ENCODE data around the gene IL34. TPM values are rescaled to one million over a fixed set of nuclear protein-coding genes. Genes with fewer than 3 reads are reported as not detected.

Gene IL34
- total RNA-seq, 2 donors from 2014 or later: 3.0 to 5.6 TPM

DNA sequence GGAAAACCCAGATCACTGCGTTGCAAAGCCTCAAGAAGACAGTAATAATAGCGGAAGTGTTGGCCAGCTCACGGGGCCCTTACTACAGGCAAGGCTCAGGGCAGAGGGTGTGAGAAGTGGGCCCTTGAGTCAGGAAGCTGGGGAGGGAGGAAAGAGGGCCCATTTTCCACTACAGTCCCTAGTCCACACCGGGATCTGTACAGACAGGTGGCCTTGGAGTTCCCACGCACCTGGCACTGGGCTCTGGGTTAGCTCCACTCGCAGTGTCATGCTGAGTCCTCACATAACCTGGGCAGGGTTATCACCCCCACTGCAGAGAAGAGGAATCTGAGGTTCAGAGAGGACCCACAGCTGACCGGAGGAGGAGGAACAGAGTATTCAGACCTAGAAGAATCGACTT is 56.3 kb downstream of the IL34 start:
- Mint-ChIP-seq H3K27me3 (ENCODE audit: insufficient read depth) (no peaks in the 10 kb centered on the region), H3K4me3 (no peak overlapping the region), H3K4me1 (no peaks in the 10 kb centered on the region), H3K36me3 (ENCODE audit: low read depth) (peaks cover 5% of the 10 kb centered on the region), H3K9me3 (no peaks in the 10 kb centered on the region), H3K27ac (peak overlapping the region; percentile 55)
- DNase-seq: no peak
- peaks cover 3% of the 10 kb centered on the region for H3K36me3 ChIP-seq (ENCODE audit: control insufficient read depth, insufficient read depth, low read length)
- no peak overlapping the region for H3K4me3 ChIP-seq (ENCODE audit: low read length)
- H3K27me3 ChIP-seq (ENCODE audit: control insufficient read depth, insufficient read depth, low read length, poor library complexity, severe bottlenecking): no peaks in the 10 kb centered on the region
- no peak overlapping the region for H3K9ac ChIP-seq (ENCODE audit: extremely low read depth, low read length, poor library complexity, severe bottlenecking)
- H3K27ac ChIP-seq (ENCODE audit: low read depth, low read length): peak overlapping the region; percentile 77
- 91 to 100% methylated on average over 2 to 8 of the region's 8 CpGs for WGBS, 2 experiments (ENCODE audit: insufficient coverage in 1 of 2, insufficient read length in 1 of 2)
- H3K4me1 ChIP-seq (ENCODE audit: control insufficient read depth, insufficient read depth, low read length): no peaks in the 10 kb centered on the region
- no peaks in the 10 kb centered on the region for H3K9me3 ChIP-seq (ENCODE audit: control insufficient read depth, low read length)
- no peak for TF ChIP-seq CTCF (conservative IDR thresholded peaks at IDR 0.05)

DNA sequence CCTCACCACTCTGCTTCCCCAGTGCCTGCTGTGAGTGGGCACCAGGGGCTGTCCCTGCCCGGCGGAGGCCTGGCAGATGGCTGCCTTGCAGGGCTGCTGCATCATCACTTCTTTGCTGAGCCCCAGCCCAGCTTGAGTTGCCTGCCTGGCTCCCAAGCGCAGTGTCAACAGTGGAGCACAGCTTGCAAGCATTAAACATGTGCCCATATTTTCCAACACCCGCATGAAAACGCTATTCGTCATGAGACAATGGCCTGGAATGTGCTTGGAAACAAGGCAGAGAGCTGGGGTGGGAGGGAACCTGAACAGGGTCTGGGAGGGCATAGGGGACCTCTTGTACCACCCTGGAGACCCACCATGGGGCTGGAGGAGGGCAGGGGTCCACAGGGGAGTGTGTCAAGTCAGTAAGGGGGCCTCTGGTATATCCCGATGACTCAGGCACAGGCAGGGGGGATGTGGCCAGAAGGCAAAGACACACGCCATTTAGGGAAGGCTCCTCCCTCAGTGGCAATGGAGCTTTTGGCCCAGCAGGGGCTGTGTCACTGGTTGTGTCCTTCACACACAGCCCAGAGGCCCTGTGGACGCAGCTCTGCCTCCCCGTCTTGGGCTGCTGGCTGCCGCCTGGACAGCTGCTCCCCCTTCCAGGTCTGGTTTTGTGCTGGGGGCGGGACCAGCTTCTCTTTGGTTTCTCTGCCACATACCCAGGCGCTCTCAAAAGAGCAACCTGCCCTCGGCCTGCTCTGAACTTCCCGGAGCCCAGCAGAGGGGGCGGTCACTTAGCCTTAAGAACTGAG is 56.9 kb downstream of the IL34 start:
- Mint-ChIP-seq H3K36me3 (ENCODE audit: low read depth) (peaks cover 5% of the 10 kb centered on the region), H3K4me3 (no peak overlapping the region), H3K27ac (peak overlapping the region; percentile 68), H3K9me3 (no peaks in the 10 kb centered on the region), H3K4me1 (peaks cover 2% of the 10 kb centered on the region), H3K27me3 (ENCODE audit: insufficient read depth) (no peaks in the 10 kb centered on the region)
- Histone ChIP-seq H3K27me3 (ENCODE audit: control insufficient read depth, insufficient read depth, low read length, poor library complexity, severe bottlenecking) (no peaks in the 10 kb centered on the region), H3K4me1 (ENCODE audit: control insufficient read depth, insufficient read depth, low read length) (no peaks in the 10 kb centered on the region), H3K9ac (ENCODE audit: extremely low read depth, low read length, poor library complexity, severe bottlenecking) (no peak overlapping the region), H3K9me3 (ENCODE audit: control insufficient read depth, low read length) (no peaks in the 10 kb centered on the region), H3K36me3 (ENCODE audit: control insufficient read depth, insufficient read depth, low read length) (peaks cover 3% of the 10 kb centered on the region), H3K4me3 (ENCODE audit: low read length) (no peak overlapping the region), H3K27ac (ENCODE audit: low read depth, low read length) (peak overlapping the region; percentile 77)
- peak; percentile 86 for DNase-seq
- peak; percentile 55 for TF ChIP-seq CTCF (conservative IDR thresholded peaks at IDR 0.05)
- 75 to 78% methylated on average over 14 to 16 of the region's 16 CpGs for WGBS, 2 experiments (ENCODE audit: insufficient coverage in 1 of 2, insufficient read length in 1 of 2)

DNA sequence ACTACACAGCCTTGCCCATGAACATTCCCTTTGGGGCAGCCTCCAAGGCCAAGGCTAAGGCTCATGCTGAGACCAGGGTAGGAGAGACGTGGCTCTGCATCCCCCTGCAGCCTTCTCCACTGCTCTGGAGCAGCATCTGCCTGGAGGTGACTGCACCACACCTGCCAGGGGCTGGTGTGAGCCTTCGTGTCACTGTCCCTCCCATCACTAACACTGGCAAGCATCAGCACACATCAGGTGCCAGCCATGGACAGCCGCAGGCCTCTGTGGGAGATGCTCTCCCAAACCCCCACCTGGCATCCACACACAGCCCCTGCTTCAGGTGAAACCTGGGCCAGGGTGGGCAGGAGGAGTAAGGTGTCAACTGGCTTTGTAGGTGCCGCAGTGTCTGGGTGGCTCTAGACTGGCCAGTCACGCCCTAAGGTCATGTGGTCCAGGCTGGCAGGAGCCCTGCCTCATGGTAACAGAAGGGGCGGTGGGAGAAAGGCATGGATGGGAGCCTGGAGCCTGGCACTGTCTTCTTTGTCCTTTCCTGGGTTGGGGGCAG is 57.5 kb downstream of the IL34 start:
- no peak overlapping the region for H3K9ac ChIP-seq (ENCODE audit: extremely low read depth, low read length, poor library complexity, severe bottlenecking)
- Mint-ChIP-seq H3K27me3 (ENCODE audit: insufficient read depth) (no peaks in the 10 kb centered on the region), H3K4me1 (peaks cover 9% of the 10 kb centered on the region), H3K9me3 (no peaks in the 10 kb centered on the region), H3K36me3 (ENCODE audit: low read depth) (peaks cover 5% of the 10 kb centered on the region), H3K27ac (peak overlapping the region; percentile 17), H3K4me3 (no peak overlapping the region)
- no peak for DNase-seq
- TF ChIP-seq CTCF (conservative IDR thresholded peaks at IDR 0.05): no peak
- H3K27ac ChIP-seq (ENCODE audit: low read depth, low read length): peak overlapping the region; percentile 77
- peaks cover 3% of the 10 kb centered on the region for H3K36me3 ChIP-seq (ENCODE audit: control insufficient read depth, insufficient read depth, low read length)
- H3K9me3 ChIP-seq (ENCODE audit: control insufficient read depth, low read length): no peaks in the 10 kb centered on the region
- no peak overlapping the region for H3K4me3 ChIP-seq (ENCODE audit: low read length)
- H3K4me1 ChIP-seq (ENCODE audit: control insufficient read depth, insufficient read depth, low read length): no peaks in the 10 kb centered on the region
- no peaks in the 10 kb centered on the region for H3K27me3 ChIP-seq (ENCODE audit: control insufficient read depth, insufficient read depth, low read length, poor library complexity, severe bottlenecking)
- 81 to 88% methylated on average over 2 to 6 of the region's 6 CpGs for WGBS, 2 experiments (ENCODE audit: insufficient coverage in 1 of 2, insufficient read length in 1 of 2)
